ENCODE data around the gene CHST7.

CHST7 gene

GRCh38 chrX:46617906-46618305, 44.3 kb downstream of the CHST7 start:
- no peak overlapping the region for H3K27ac ChIP-seq
- TF ChIP-seq ZFX (IDR thresholded peaks at IDR 0.05), result no peak
- TF ChIP-seq CTCF (conservative IDR thresholded peaks at IDR 0.05), result no peak

GRCh38 chrX:46618947-46619346, 45.4 kb downstream of the CHST7 start:
- no peak for TF ChIP-seq CTCF (conservative IDR thresholded peaks at IDR 0.05)
- no peak for TF ChIP-seq ZFX (IDR thresholded peaks at IDR 0.05)
- H3K27ac ChIP-seq, result no peak overlapping the region

GRCh38 chrX:46620505-46620904, 46.9 kb downstream of the CHST7 start:
- TF ChIP-seq CTCF (conservative IDR thresholded peaks at IDR 0.05) (no peak), ZFX (IDR thresholded peaks at IDR 0.05) (no peak)
- H3K27ac ChIP-seq, result no peak overlapping the region

- H3K27ac ChIP-seq, result no peak overlapping the region
- TF ChIP-seq CTCF (conservative IDR thresholded peaks at IDR 0.05) (no peak), ZFX (IDR thresholded peaks at IDR 0.05) (no peak)
Observed at GRCh38 chrX:46621572-46621971, 48.0 kb downstream of the CHST7 start.

- H3K27ac ChIP-seq, result no peak overlapping the region; the same call in 1 of the 2 replicates
- TF ChIP-seq ZFX (IDR thresholded peaks at IDR 0.05) (no peak), CTCF (conservative IDR thresholded peaks at IDR 0.05) (no peak)
Observed at GRCh38 chrX:46624090-46624786, 50.7 kb downstream of the CHST7 start.

GRCh38 chrX:46626566-46626965, 53.0 kb downstream of the CHST7 start:
- TF ChIP-seq CTCF (conservative IDR thresholded peaks at IDR 0.05), result no peak
- TF ChIP-seq ZFX (IDR thresholded peaks at IDR 0.05), result no peak
- no peak overlapping the region; the same call in 1 of the 2 replicates for H3K27ac ChIP-seq

- H3K27ac ChIP-seq, result peak overlapping the region; percentile 62
- TF ChIP-seq CTCF (conservative IDR thresholded peaks at IDR 0.05), result no peak
- TF ChIP-seq ZFX (IDR thresholded peaks at IDR 0.05), result no peak
Observed at GRCh38 chrX:46627062-46627461, 53.5 kb downstream of the CHST7 start.
